Trophoblast cell (in vitro differentiated cells and primary cell): ENCODE data around the gene BCL11A.

Source experiments
- DNase-seq, 2 donors: peaks; one replicate each; pipeline ENCODE4 v3.0.0-alpha.2; 2016
- H2AFZ ChIP-seq: 2 replicates; pipeline ENCODE4 v1.6.1; 2013; ENCODE audit warnings: low read length, moderate library complexity, mild to moderate bottlenecking; ENCODE audit not compliant: insufficient read depth, poor library complexity
- H2AK5ac ChIP-seq: 2 replicates; pipeline ENCODE4 v1.6.1; 2013; ENCODE audit warnings: mild to moderate bottlenecking, low read length
- H2BK120ac ChIP-seq: 2 replicates; pipeline ENCODE4 v1.6.1; 2013; ENCODE audit warnings: low read length, mild to moderate bottlenecking, moderate library complexity; ENCODE audit not compliant: insufficient read depth, poor library complexity
- H2BK12ac ChIP-seq: 2 replicates; pipeline ENCODE4 v1.6.1; 2013; ENCODE audit warnings: mild to moderate bottlenecking, low read length, moderate library complexity
- H2BK5ac ChIP-seq: 2 replicates; pipeline ENCODE4 v1.6.1; 2013; ENCODE audit warnings: low read length, low read depth, moderate library complexity, mild to moderate bottlenecking; ENCODE audit not compliant: poor library complexity
- H3K14ac ChIP-seq: 2 replicates; pipeline ENCODE4 v1.6.1; 2013; ENCODE audit warnings: mild to moderate bottlenecking, low read length
- H3K18ac ChIP-seq: 2 replicates; pipeline ENCODE4 v1.6.1; 2013; ENCODE audit warnings: mild to moderate bottlenecking, low read length
- H3K23ac ChIP-seq: 2 replicates; pipeline ENCODE4 v1.6.1; 2013; ENCODE audit warnings: low read length
- H3K27ac ChIP-seq: 2 replicates; pipeline ENCODE4 v1.5.1; 2013; ENCODE audit warnings: low read depth, mild to moderate bottlenecking, inconsistent platforms, low read length, moderate library complexity
- H3K27me3 ChIP-seq: 2 replicates; pipeline ENCODE4 v1.6.1; 2013; ENCODE audit warnings: inconsistent platforms, mild to moderate bottlenecking, low read length, moderate library complexity; ENCODE audit not compliant: insufficient read depth
- H3K36me3 ChIP-seq, 2 experiments: 1 replicate in 1 of 2; 2 replicates in 1 of 2; pipeline ENCODE4 v1.6.1; 2013; ENCODE audit warnings: low read length in 2 of 2, mild to moderate bottlenecking in 2 of 2, moderate library complexity in 1 of 2; ENCODE audit not compliant: insufficient read depth in 2 of 2, control insufficient read depth in 1 of 2
- H3K4ac ChIP-seq: 2 replicates; pipeline ENCODE4 v1.6.1; 2013; ENCODE audit warnings: low read depth, mild to moderate bottlenecking, low read length, moderate library complexity
- H3K4me1 ChIP-seq, 2 experiments: 1 replicate in 1 of 2; 2 replicates in 1 of 2; pipeline ENCODE4 v1.6.1; 2013; ENCODE audit warnings: low read length in 2 of 2, mild to moderate bottlenecking in 2 of 2, moderate library complexity in 1 of 2; ENCODE audit not compliant: insufficient read depth in 2 of 2, control insufficient read depth in 1 of 2
- H3K4me2 ChIP-seq: 2 replicates; pipeline ENCODE4 v1.6.1; 2013; ENCODE audit warnings: inconsistent platforms, mild to moderate bottlenecking, low read length, moderate library complexity
- H3K4me3 ChIP-seq: 2 replicates; pipeline ENCODE4 v1.5.1; 2013; ENCODE audit warnings: mild to moderate bottlenecking, low read depth, low read length, inconsistent platforms
- H3K79me1 ChIP-seq: one replicate; pipeline ENCODE4 v1.6.1; 2013; ENCODE audit warnings: low read length
- H3K79me2 ChIP-seq: 2 replicates; pipeline ENCODE4 v1.6.1; 2013; ENCODE audit warnings: low read length, mild to moderate bottlenecking; ENCODE audit not compliant: control insufficient read depth, insufficient read depth, poor library complexity
- H3K9ac ChIP-seq: 2 replicates; pipeline ENCODE4 v1.6.1; 2013; ENCODE audit warnings: mild to moderate bottlenecking, low read length
- H3K9me3 ChIP-seq: 2 replicates; pipeline ENCODE4 v1.6.1; 2013; ENCODE audit warnings: low read depth, mild to moderate bottlenecking, control low read depth, inconsistent platforms, low read length; ENCODE audit not compliant: insufficient read depth
- H4K12ac ChIP-seq: 2 replicates; pipeline ENCODE4 v1.6.1; 2013; ENCODE audit warnings: low read depth, mild to moderate bottlenecking, low read length, moderate library complexity
- H4K8ac ChIP-seq: 2 replicates; pipeline ENCODE4 v1.6.1; 2013; ENCODE audit warnings: low read depth, mild to moderate bottlenecking, low read length, moderate library complexity
- H4K91ac ChIP-seq: one replicate; pipeline ENCODE4 v1.6.1; 2013; ENCODE audit warnings: low read depth, mild to moderate bottlenecking, low read length, moderate library complexity
- WGBS: extraction: QIAGEN DNeasy Blood & Tissue Kit; methylation state at CpG from one replicate; pipeline ENCODE4 v1.1.7; 2013; ENCODE audit warnings: missing lambda C conversion rate; ENCODE audit not compliant: insufficient read length, insufficient coverage; ENCODE audit errors: extremely low coverage; 5-methylcytosine and 5-hydroxymethylcytosine counted together

The BCL11A gene

GRCh38 chr2:60528281-60529020 is 25.0 kb downstream of the BCL11A start:
- H3K23ac ChIP-seq: no peak overlapping the region
- no CpG with 5 or more reads among the region's 9 CpGs for WGBS
- no peak overlapping the region for H4K8ac ChIP-seq

GRCh38 chr2:60527762-60528161 is 25.7 kb downstream of the BCL11A start:
- Histone ChIP-seq H2AK5ac (no peak overlapping the region), H3K4me2 (no peak overlapping the region), H2BK5ac (no peak overlapping the region), H3K4ac (no peak overlapping the region), H2BK12ac (no peak overlapping the region), H3K27me3 (no peaks in the 10 kb centered on the region), H3K27ac (no peak overlapping the region), H3K4me3 (no peak overlapping the region), H3K36me3 (peaks cover 2% of the 10 kb centered on the region in 2 experiments), H3K4me1 (peaks cover 8 to 16% of the 10 kb centered on the region in 2 experiments), H2AFZ (no peak overlapping the region), H4K91ac (no peak overlapping the region), H3K9me3 (no peaks in the 10 kb centered on the region), H3K14ac (no peak overlapping the region), H3K9ac (no peak overlapping the region), H4K12ac (no peak overlapping the region), H4K8ac (no peak overlapping the region), H3K79me1 (peaks cover 2% of the 10 kb centered on the region), H3K23ac (no peak overlapping the region), H3K79me2 (peaks cover 2% of the 10 kb centered on the region), H3K18ac (no peak overlapping the region), H2BK120ac (no peak overlapping the region)
- no CpG with 5 or more reads among the region's 8 CpGs for WGBS
- DNase-seq: peak in 1 of 2 donors; percentile 10

More at GRCh38 chr2:60528281-60529020, 25.0 kb downstream of the BCL11A start:
- no peak overlapping the region for H4K91ac ChIP-seq
- H3K27me3 ChIP-seq: no peaks in the 10 kb centered on the region
- peaks cover 2% of the 10 kb centered on the region for H3K79me2 ChIP-seq
- H3K9me3 ChIP-seq: no peaks in the 10 kb centered on the region
- H3K36me3 ChIP-seq: peaks cover 2% of the 10 kb centered on the region in 2 experiments
- no peak for DNase-seq
- no peak overlapping the region for H3K4me2 ChIP-seq
- no peak overlapping the region for H2BK12ac ChIP-seq
- no peak overlapping the region for H3K27ac ChIP-seq
- no peak overlapping the region for H4K12ac ChIP-seq
- H3K79me1 ChIP-seq: peaks cover 2% of the 10 kb centered on the region
- H3K14ac ChIP-seq: no peak overlapping the region
- H2BK120ac ChIP-seq: no peak overlapping the region
- no peak overlapping the region for H2AFZ ChIP-seq
- no peak overlapping the region for H3K4ac ChIP-seq
- no peak overlapping the region for H2AK5ac ChIP-seq
- no peak overlapping the region for H3K4me3 ChIP-seq
- H3K9ac ChIP-seq: no peak overlapping the region
- no peak overlapping the region for H3K18ac ChIP-seq
- peaks cover 8 to 16% of the 10 kb centered on the region in 2 experiments for H3K4me1 ChIP-seq
- H2BK5ac ChIP-seq: no peak overlapping the region

- no peak for DNase-seq
- Histone ChIP-seq H3K36me3 (peaks cover 2 to 4% of the 10 kb centered on the region in 2 experiments), H3K4me1 (peaks cover 6 to 13% of the 10 kb centered on the region in 2 experiments), H3K4me3 (no peak overlapping the region), H3K14ac (no peak overlapping the region), H3K9me3 (no peaks in the 10 kb centered on the region), H3K79me2 (peaks cover under 1% of the 10 kb centered on the region), H3K27ac (no peak overlapping the region), H4K8ac (no peak overlapping the region), H2BK12ac (no peak overlapping the region), H2BK120ac (no peak overlapping the region), H2AFZ (no peak overlapping the region), H3K27me3 (no peaks in the 10 kb centered on the region), H2AK5ac (no peak overlapping the region), H3K79me1 (peaks cover under 1% of the 10 kb centered on the region), H3K23ac (no peak overlapping the region), H2BK5ac (no peak overlapping the region), H3K4me2 (no peak overlapping the region), H4K91ac (no peak overlapping the region), H3K9ac (no peak overlapping the region), H3K18ac (no peak overlapping the region), H4K12ac (no peak overlapping the region), H3K4ac (no peak overlapping the region)
- no CpG with 5 or more reads among the region's 9 CpGs for WGBS
These were observed 26.8 kb downstream of the BCL11A start for GRCh38 chr2:60526623-60527022.

- H3K4me3 ChIP-seq: no peak overlapping the region
- no CpG with 5 or more reads among the region's 1 CpG for WGBS
- H3K27me3 ChIP-seq: no peaks in the 10 kb centered on the region
- H3K18ac ChIP-seq: no peak overlapping the region
- no peak overlapping the region for H2BK5ac ChIP-seq
- no peak overlapping the region for H4K8ac ChIP-seq
- H3K23ac ChIP-seq: no peak overlapping the region
- no peak overlapping the region for H2BK120ac ChIP-seq
- H3K79me1 ChIP-seq: no peaks in the 10 kb centered on the region
- H3K9me3 ChIP-seq: no peaks in the 10 kb centered on the region
- H2AK5ac ChIP-seq: no peak overlapping the region
- H3K36me3 ChIP-seq: peaks cover 2 to 4% of the 10 kb centered on the region in 2 experiments
- no peak for DNase-seq
- no peak overlapping the region for H3K14ac ChIP-seq
- no peak overlapping the region for H3K9ac ChIP-seq
- no peak overlapping the region for H4K91ac ChIP-seq
- H2BK12ac ChIP-seq: no peak overlapping the region
- no peak overlapping the region for H4K12ac ChIP-seq
- no peaks in the 10 kb centered on the region for H3K79me2 ChIP-seq
- H3K4me2 ChIP-seq: no peak overlapping the region
- H3K27ac ChIP-seq: no peak overlapping the region
- no peak overlapping the region for H2AFZ ChIP-seq
- H3K4ac ChIP-seq: no peak overlapping the region
- peaks cover 2 to 9% of the 10 kb centered on the region in 2 experiments for H3K4me1 ChIP-seq
These were observed 27.6 kb downstream of the BCL11A start for GRCh38 chr2:60525899-60526298.
